ENCODE measurements around the gene KDR. TPM values are rescaled to one million over a fixed set of nuclear protein-coding genes. Genes with fewer than 3 reads are reported as not detected.
A peak's percentile ranks its signal among the peaks of the same experiment; 100 is the strongest.

The KDR gene
- total and polyA plus RNA-seq, 4 donors: 6.1 to 39.1 (median 24.6) TPM

GRCh38 chr4:55055529-55055928 is 69.9 kb downstream of the KDR start:
- H3K36me3 ChIP-seq (ENCODE audit: control insufficient read depth in 4 of 4, insufficient read depth in 3 of 4, low read depth in 1 of 4, low read length in 3 of 4): no peaks in the 10 kb centered on the region
- no peak overlapping the region for H3K27ac ChIP-seq (ENCODE audit: low read depth in 1 of 2, low read length in 2 of 2)
- H3K9ac ChIP-seq (ENCODE audit: low read depth in 1 of 2, low read length in 2 of 2): no peak overlapping the region
- no peaks in the 10 kb centered on the region for H3K27me3 ChIP-seq (ENCODE audit: control insufficient read depth in 4 of 4, insufficient read depth in 4 of 4, low read length in 3 of 4)
- H3K4me3 ChIP-seq (ENCODE audit: low read depth in 1 of 3, low read length in 3 of 3): no peak overlapping the region
- TF ChIP-seq HNF4A (conservative IDR thresholded peaks at IDR 0.05) (no peak), RAD21 (IDR thresholded peaks at IDR 0.05) (no peak), ZBTB33 (IDR thresholded peaks at IDR 0.05) (no peak), REST (IDR thresholded peaks at IDR 0.05) (no peak), MAX (IDR thresholded peaks at IDR 0.05) (no peak), FOXA2 (IDR thresholded peaks at IDR 0.05) (no peak)
- TF ChIP-seq, protein P1, sequence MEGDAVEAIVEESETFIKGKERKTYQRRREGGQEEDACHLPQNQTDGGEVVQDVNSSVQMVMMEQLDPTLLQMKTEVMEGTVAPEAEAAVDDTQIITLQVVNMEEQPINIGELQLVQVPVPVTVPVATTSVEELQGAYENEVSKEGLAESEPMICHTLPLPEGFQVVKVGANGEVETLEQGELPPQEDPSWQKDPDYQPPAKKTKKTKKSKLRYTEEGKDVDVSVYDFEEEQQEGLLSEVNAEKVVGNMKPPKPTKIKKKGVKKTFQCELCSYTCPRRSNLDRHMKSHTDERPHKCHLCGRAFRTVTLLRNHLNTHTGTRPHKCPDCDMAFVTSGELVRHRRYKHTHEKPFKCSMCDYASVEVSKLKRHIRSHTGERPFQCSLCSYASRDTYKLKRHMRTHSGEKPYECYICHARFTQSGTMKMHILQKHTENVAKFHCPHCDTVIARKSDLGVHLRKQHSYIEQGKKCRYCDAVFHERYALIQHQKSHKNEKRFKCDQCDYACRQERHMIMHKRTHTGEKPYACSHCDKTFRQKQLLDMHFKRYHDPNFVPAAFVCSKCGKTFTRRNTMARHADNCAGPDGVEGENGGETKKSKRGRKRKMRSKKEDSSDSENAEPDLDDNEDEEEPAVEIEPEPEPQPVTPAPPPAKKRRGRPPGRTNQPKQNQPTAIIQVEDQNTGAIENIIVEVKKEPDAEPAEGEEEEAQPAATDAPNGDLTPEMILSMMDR (IDR thresholded peaks at IDR 0.05; ENCODE audit: low read depth, low read length, missing input control): no peak
- peaks cover 0 to 3% (median 0%) of the 10 kb centered on the region in 4 donors for H3K9me3 ChIP-seq (ENCODE audit: control insufficient read depth in 4 of 4, low read length in 3 of 4)
- 68% methylated on average over 4 of the region's 4 CpGs for WGBS
- H3K4me1 ChIP-seq (ENCODE audit: control insufficient read depth in 4 of 4, insufficient read depth in 4 of 4, low read length in 3 of 4): no peaks in the 10 kb centered on the region
- DNase-seq (ENCODE audit: low spot score): no peak

DNA sequence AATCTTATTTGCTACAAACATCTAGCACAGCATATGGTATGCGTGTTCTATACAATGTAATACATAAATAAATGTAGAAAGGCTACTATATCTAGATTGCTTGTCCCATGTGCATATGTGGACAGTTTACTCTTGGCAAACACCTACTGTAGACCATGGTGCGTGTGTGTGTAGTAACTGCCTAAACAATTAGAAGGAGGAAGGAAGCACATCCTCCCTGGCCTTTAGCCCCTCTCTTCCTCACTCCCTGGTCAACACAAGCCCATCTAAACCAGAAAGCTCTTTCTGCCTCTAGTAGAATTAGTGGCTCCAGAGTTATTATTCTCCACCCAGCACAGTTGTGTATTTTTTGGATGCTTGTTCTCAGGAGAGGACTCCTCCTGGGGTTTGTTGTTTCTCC is 73.9 kb downstream of the KDR start:
- H3K9ac ChIP-seq (ENCODE audit: low read depth in 1 of 2, low read length in 2 of 2): no peak overlapping the region
- WGBS: 57% methylated on average over 2 of the region's 2 CpGs
- H3K36me3 ChIP-seq (ENCODE audit: control insufficient read depth in 4 of 4, insufficient read depth in 3 of 4, low read depth in 1 of 4, low read length in 3 of 4): no peaks in the 10 kb centered on the region
- no peaks in the 10 kb centered on the region for H3K27me3 ChIP-seq (ENCODE audit: control insufficient read depth in 4 of 4, insufficient read depth in 4 of 4, low read length in 3 of 4)
- DNase-seq (ENCODE audit: low spot score): no peak
- no peak overlapping the region for H3K27ac ChIP-seq (ENCODE audit: low read depth in 1 of 2, low read length in 2 of 2)
- peaks cover 0 to 8% (median 0%) of the 10 kb centered on the region in 4 donors for H3K9me3 ChIP-seq (ENCODE audit: control insufficient read depth in 4 of 4, low read length in 3 of 4)
- TF ChIP-seq REST (IDR thresholded peaks at IDR 0.05): no peak
- no peak for TF ChIP-seq ATF3 (IDR thresholded peaks at IDR 0.05)
- no peak for TF ChIP-seq FOXA1 (IDR thresholded peaks at IDR 0.05)
- no peak for TF ChIP-seq SP1 (IDR thresholded peaks at IDR 0.05)
- TF ChIP-seq NR2F2 (IDR thresholded peaks at IDR 0.05): peak; percentile 84
- no peak for TF ChIP-seq RXRA (IDR thresholded peaks at IDR 0.05)
- peak in 1 of 2 donors; percentile 10 for TF ChIP-seq RAD21 (IDR thresholded peaks at IDR 0.05)
- TF ChIP-seq ZBTB33 (IDR thresholded peaks at IDR 0.05): no peak
- no peak for TF ChIP-seq HNF4A (conservative IDR thresholded peaks at IDR 0.05)
- no peak for TF ChIP-seq FOXA2 (IDR thresholded peaks at IDR 0.05)
- TF ChIP-seq HNF4G (IDR thresholded peaks at IDR 0.05): no peak
- no peak for TF ChIP-seq EGR1 (IDR thresholded peaks at IDR 0.05; ENCODE audit: low read depth in 2 of 2)
- no peak for TF ChIP-seq MAX (IDR thresholded peaks at IDR 0.05)
- TF ChIP-seq GABPA (IDR thresholded peaks at IDR 0.05 in 1 of 2, conservative IDR thresholded peaks at IDR 0.05 in 1 of 2): no peak
- no peak for TF ChIP-seq YY1 (IDR thresholded peaks at IDR 0.05)
- no peak for TF ChIP-seq JUND (IDR thresholded peaks at IDR 0.05)
- H3K4me3 ChIP-seq (ENCODE audit: low read depth in 1 of 3, low read length in 3 of 3): no peak overlapping the region
- H3K4me1 ChIP-seq (ENCODE audit: control insufficient read depth in 4 of 4, insufficient read depth in 4 of 4, low read length in 3 of 4): no peaks in the 10 kb centered on the region
